Coronary artery (tissue), 2 donors: ENCODE results near the gene LDAH.

Experiments
- DNase-seq: peaks from one replicate; pipeline ENCODE4 v3.0.0-alpha.2; 2017; ENCODE audit warnings: low spot score
- H3K27ac ChIP-seq, 2 donors: fragments of 200-600 bp; sonication (generic); one replicate each; pipeline ENCODE4 v1.5.1; 2016 to 2019
- H3K4me3 ChIP-seq: fragments of 200-600 bp; sonication (generic); 2 replicates; pipeline ENCODE4 v1.5.1; 2016; ENCODE audit warnings: mild to moderate bottlenecking, moderate library complexity
- CTCF ChIP-seq: fragments of 200-600 bp; sonication (generic); IDR thresholded peaks from one replicate; pipeline ENCODE4 v1.5.1; 2019; ENCODE audit warnings: antibody characterized with exemption

Gene LDAH

DNA sequence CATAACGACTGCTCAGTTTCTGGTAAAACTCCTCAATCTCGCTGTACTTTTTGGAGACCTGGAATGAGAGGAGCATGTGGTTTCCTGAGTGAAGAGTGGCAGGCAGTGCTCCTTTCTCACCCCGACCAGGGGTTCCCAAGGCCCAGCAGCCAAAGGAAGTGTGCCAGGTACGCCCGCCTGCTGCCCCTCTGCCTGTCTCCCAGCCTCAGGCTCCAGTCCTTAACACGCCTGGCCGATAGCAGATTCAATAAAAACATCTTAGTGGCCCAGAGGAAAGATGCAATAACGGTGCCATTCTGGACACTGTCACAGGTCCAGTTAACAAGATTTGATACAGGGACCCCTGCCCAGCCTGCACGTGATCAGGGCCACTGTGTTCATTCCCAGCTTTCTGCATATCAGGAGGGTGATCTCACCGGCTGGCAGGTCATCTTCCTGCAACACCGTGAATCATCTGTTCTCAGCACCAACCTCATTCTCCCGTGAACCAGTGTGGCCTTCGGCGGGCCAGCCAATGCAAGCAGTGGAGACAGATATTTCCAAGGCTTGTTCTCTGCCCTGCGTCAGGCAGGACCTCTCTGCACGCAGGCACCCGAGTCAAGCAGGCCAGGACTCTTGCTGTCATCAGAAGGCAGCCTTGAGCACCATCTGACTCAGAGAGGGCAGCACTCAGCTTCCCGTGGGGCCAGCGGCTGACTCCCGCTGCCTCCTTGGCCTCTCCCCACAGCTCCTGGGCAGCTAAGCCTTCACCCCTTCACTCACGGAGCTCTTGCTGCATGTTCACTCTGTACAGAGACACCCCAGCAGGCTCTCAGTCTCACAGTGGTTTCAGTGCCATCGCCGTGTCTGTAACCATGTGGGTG, 181.5 kb downstream of the LDAH start:
- Histone ChIP-seq H3K4me3 (peak overlapping the region; percentile 35), H3K27ac (peak overlapping the region; percentile 94 to 96)
- TF ChIP-seq CTCF: no peak
- DNase-seq: peak; percentile 95

- no peak for DNase-seq
- Histone ChIP-seq H3K27ac (peak overlapping the region; percentile 94 to 96), H3K4me3 (no peak overlapping the region)
- no peak for TF ChIP-seq CTCF
These were observed 182.3 kb downstream of the LDAH start for GRCh38 chr2:20640411-20641122.

DNA sequence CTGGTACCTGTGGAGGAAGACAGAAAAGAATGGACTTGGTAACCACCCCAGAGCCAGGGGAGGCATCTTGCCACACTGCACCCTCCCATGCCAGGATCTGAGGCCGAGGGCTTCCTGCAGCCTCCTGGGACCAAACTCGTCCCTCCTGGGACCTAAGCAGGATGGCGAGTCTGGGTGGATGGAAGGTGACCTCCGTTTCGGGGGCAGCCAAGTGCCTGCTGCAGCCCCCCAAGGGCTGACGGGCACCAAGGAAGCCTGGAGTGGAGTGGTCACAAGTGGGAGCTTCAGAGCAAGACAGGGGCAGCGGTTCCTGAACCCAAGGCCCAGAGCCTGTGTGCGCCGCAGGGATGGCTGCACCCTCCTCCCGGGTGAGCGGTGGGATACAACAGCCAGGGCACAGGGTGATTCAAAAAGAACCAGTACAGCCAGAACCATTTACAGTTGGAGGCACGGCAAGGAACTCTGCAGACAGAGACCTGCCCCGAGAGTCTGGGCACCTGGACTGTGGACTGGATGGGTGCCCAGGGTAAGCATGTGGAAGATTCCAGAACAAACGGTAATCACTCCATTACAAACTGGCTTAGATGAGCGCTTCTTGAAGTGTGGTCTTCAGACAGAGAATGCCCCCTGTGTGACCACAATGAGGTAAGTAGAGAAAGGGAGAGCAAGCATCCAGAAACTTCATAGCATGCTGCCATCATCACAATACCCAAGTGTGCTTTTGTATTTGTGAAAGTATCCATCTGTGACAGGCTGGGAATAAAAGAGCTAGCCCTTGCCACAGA, 184.1 kb downstream of the LDAH start:
- Histone ChIP-seq H3K4me3 (no peak overlapping the region), H3K27ac (peak overlapping the region; percentile 94 to 96)
- no peak for TF ChIP-seq CTCF
- no peak for DNase-seq

GRCh38 chr2:20638014-20638413, 184.9 kb downstream of the LDAH start:
- H3K27ac ChIP-seq: peak overlapping the region; percentile 94 to 96
- no peak overlapping the region for H3K4me3 ChIP-seq
- no peak for DNase-seq
- TF ChIP-seq CTCF: no peak

- DNase-seq: peak; percentile 95
- Histone ChIP-seq H3K27ac (peak overlapping the region; percentile 94 to 96), H3K4me3 (peak overlapping the region; percentile 35)
- no peak for TF ChIP-seq CTCF
These were observed 185.8 kb downstream of the LDAH start for GRCh38 chr2:20637147-20637546.

DNA sequence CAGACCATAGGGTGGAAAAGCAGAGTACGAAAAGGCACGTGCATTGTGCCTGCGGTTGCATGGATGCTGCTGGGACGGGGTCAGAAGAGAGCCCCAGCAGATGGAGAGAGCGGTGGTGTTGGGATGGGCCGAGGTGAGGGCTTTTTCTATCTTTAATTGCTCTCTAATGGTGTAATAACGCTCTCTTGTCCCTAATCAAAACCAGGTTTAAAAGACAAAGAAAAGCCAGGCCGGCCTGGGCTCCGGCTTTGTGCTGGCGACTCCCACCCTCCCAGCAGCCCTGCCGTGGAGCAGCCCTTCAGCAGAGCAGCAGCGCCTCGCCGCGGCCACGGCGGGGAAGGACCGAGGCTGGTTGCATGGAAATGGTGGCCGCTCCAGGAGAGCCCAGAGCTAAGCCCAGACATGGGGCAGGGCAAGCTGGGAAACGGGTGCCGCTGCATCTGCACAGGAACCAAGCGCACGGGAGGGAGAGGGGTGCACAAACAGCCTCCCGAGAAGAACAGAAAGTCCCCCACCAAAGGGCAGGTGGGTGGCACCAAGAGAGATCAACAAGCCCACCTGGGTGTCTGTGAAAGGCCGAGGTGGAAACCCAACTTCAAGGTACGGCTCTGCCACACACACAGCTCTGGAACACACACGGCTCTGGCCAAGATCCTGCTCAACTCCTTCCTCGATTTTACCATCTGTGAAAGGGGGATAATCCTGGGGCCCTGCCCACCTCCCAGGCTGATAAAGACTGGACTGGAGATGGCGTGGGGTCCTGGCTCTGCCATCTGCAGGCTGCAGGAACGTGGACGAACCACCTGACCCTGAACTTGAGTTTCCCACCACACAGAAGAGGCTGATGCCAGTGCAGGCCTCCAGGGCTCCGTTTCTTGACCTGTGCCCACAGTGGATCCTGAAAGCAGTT, 187.0 kb downstream of the LDAH start:
- Histone ChIP-seq H3K4me3 (peak overlapping the region; percentile 43), H3K27ac (peak overlapping the region; percentile 94 to 96)
- TF ChIP-seq CTCF: peak; percentile 83
- peak; percentile 93 for DNase-seq
